Mononuclear cell (primary cell): ENCODE data around the gene TMEM200A. TPM values are rescaled to one million over a fixed set of nuclear protein-coding genes. Genes with fewer than 3 reads are reported as not detected.

Source experiments
- H3K27me3 ChIP-seq: 2 replicates; pipeline ENCODE4 v1.6.0; 2011; ENCODE audit warnings: low read length, control low read depth; ENCODE audit not compliant: insufficient read depth
- H3K4me1 ChIP-seq: 2 replicates; pipeline ENCODE4 v1.5.1; 2011; ENCODE audit warnings: mild to moderate bottlenecking, low read length, control low read depth; ENCODE audit not compliant: insufficient read depth
- H3K4me3 ChIP-seq: 2 replicates; pipeline ENCODE4 v1.5.1; 2011; ENCODE audit warnings: mild to moderate bottlenecking, low read length, moderate library complexity
- H3K9me3 ChIP-seq: 2 replicates; pipeline ENCODE4 v1.5.1; 2011; ENCODE audit warnings: low read depth, mild to moderate bottlenecking, control low read depth, low read length
- total RNA-seq: library from RNA; depleted of rRNA; stranded (reverse); fragments of >200 nt; gene quantifications from one replicate; pipeline ENCODE4 v1.2.3, GENCODE V29; 2012

Gene TMEM200A
- total RNA-seq, 1 donor: 0.63 TPM

DNA sequence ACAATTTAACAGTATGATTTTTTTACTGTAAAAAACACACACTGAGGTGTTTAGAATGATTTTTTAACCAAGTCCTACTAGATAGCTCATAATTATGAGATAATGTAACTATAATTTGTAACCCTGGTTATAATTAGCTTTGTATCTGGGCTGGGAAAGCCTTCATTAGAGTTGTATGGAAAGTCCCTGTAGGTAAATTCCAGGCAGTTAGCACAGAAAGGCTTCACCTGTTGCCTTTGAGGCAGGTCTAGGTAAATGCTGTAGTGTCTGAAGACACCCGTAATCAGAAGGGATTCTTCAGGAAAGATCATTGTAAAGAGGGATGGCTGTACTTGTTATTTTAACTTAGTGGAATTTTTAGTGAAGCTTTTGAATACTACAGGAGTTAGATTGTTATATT is 1.9 kb downstream of the TMEM200A start:
- H3K4me1 ChIP-seq: peaks cover 13% of the 10 kb centered on the region
- H3K9me3 ChIP-seq: no peaks in the 10 kb centered on the region
- peaks cover 47% of the 10 kb centered on the region for H3K27me3 ChIP-seq
- H3K4me3 ChIP-seq: no peak overlapping the region

DNA sequence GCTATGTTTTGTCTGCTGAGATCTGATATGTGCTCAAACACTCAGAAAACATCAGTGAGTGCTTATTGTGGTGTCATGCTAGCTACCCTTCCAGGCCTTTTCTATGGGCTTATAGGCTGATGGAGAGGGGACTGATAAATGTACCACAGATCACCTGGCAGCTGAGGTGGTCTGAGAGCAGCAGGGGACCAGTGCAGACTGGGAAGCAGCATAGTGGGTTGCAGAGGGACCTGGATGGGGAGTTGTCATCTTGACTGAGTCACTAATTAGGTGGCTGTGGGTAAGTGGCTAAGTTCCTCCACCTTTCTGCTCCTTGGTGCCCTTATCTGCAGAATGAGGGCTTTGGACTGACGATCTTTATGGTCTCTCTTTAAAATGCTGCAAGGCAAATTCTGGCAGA is 2.8 kb downstream of the TMEM200A start:
- H3K9me3 ChIP-seq: no peaks in the 10 kb centered on the region
- H3K27me3 ChIP-seq: peaks cover 44% of the 10 kb centered on the region
- H3K4me1 ChIP-seq: peaks cover 13% of the 10 kb centered on the region
- no peak overlapping the region for H3K4me3 ChIP-seq

DNA sequence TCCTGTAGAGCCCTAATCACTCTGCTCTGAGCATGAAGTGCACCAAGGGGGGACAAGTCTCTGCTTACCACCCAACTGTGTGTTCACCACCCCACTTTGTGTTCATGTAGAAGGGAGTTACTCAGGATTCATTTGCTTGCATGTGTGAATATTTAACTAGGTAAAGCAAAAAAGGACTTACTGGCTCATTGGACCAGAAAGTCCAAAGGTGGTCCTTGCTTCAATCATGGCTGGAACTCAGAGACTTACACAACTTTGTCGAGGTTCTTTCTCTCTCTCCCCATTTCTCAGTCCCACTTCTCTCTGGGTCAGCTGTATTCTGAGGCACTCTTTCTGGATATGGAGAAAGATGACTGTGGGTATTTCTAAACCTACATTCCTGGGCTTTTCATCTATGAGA is 4.0 kb downstream of the TMEM200A start:
- Histone ChIP-seq H3K27me3 (peaks cover 32% of the 10 kb centered on the region), H3K4me3 (no peak overlapping the region), H3K4me1 (peaks cover 11% of the 10 kb centered on the region), H3K9me3 (no peaks in the 10 kb centered on the region)

DNA sequence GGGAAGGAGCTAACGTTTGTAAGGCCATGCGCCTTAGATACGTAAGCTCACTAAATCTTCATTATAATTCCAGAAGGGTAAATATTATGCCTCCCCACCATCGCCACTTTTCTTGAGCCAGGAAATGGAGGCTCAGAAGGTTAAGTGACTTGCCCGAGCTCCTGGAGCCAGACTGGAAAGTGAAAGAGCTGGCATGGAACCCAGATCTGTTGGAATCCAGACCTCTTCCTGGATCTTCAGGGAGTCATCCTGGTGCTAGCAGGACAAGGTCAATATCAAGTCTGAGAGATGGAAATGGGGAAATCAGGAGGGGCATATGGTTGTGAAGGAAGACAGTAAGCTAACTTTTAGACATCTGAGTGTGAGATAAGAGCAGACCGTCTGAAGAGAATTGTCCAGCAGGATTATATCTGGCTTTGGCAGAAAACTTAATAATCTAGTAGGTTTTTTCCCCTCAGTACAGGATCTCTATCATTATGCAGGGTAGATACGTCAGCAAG is 6.2 kb downstream of the TMEM200A start:
- no peaks in the 10 kb centered on the region for H3K9me3 ChIP-seq
- no peaks in the 10 kb centered on the region for H3K4me1 ChIP-seq
- H3K4me3 ChIP-seq: no peak overlapping the region
- peaks cover 16% of the 10 kb centered on the region for H3K27me3 ChIP-seq

DNA sequence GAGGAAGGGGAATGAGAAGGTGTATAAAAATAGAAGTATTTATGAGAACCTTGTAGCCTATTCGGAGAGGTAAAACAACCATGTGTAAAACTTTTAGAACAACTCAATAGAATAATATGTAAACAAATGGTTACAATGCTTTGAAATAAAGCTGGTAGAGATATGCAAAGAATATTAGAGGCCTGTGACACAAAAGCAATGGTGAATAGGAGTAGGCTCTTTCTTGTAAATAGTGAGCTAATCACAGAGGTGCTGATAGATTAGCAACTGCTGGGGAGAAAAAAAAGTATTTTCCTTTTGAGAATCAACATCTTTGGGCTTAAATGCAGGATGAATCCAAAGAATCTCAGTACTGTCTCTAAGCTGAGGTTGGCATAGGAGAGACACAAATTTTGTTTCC is 7.0 kb downstream of the TMEM200A start:
- Histone ChIP-seq H3K9me3 (no peaks in the 10 kb centered on the region), H3K4me1 (no peaks in the 10 kb centered on the region), H3K27me3 (peaks cover 11% of the 10 kb centered on the region), H3K4me3 (no peak overlapping the region)

DNA sequence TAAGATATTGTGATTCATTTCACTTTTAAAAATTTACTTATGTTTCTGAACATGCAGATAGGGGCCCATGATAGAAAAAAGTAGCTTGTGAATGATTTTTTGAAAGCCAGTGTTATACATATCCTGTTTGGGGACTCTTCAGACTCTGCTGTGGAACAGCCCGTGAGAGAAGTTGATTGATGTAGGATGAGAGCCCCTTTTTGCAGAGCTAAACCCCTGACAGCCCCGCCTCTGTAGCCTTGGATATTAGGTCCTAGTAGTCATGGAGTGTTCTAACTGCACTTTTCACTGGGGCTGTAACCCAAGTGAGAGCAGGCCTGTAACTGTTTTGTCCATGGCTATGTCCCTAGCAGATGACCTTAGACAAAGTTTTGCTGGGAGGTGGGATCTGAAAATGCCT is 8.2 kb downstream of the TMEM200A start:
- H3K9me3 ChIP-seq: no peaks in the 10 kb centered on the region

DNA sequence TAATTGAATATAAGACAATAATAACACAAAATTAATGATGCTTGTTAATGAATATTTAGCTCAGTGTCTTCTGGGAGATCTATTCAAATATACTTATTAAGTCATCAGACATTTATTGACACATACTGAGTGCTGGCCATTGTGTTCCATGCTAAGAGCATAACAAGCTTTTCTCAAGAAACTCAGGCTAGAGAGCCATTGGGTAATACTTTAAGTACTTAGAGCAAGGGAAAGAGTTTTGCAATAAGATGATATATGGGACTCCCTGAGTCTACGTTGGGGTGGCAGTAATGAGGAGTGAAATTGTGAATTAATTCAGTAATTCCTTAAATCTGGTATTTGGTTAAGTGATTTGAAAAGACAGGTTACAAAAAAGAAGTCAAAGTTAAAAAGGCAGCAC is 11.1 kb downstream of the TMEM200A start:
- H3K4me1 ChIP-seq: peaks cover 7% of the 10 kb centered on the region
- H3K9me3 ChIP-seq: no peaks in the 10 kb centered on the region
- no peak overlapping the region for H3K4me3 ChIP-seq
- no peaks in the 10 kb centered on the region for H3K27me3 ChIP-seq

More for the DNA sequence above, 8.2 kb downstream of the TMEM200A start:
- no peak overlapping the region for H3K4me3 ChIP-seq
- peaks cover 3% of the 10 kb centered on the region for H3K27me3 ChIP-seq
- no peaks in the 10 kb centered on the region for H3K4me1 ChIP-seq

DNA sequence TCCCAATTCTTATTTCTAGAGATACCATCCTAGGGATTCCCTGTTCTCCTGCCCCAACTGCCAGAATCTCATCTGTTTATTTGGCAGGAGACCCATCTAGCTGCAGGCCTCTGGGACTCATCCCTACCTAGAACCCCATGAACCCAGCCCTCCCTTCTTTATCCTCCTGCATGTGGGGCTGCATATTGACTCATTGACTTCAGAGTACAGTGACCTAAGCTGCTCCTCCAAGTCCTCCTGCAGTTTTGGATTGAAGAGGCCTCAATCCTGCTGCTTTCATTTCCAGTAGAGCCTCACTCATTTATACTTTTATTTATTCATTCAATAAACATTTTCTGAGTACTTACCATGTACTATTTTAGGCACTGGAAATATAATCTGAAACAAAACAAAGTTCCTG is 11.6 kb downstream of the TMEM200A start:
- Histone ChIP-seq H3K4me1 (peaks cover 11% of the 10 kb centered on the region), H3K27me3 (no peaks in the 10 kb centered on the region), H3K9me3 (no peaks in the 10 kb centered on the region), H3K4me3 (no peak overlapping the region)

DNA sequence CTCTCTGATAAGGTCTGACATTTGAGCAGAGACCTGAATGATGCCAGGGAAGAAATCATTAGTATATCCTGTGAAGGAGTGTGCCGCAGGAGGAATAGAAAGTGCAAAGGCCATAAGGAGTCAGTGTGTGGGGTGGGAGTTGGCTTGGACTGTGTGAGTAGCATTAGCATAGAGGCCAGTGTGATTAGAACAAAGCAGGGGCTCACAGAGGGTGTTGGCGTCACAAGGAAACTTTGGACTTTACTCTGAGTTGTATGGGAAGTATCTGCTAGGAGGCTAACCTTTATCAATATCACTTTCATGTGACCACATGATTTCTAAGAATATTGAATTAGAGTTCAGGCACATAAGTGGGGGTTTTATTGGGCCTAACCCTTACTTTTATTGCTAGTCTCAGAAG is 12.1 kb downstream of the TMEM200A start:
- H3K9me3 ChIP-seq: no peaks in the 10 kb centered on the region
- H3K4me1 ChIP-seq: peaks cover 11% of the 10 kb centered on the region
- H3K27me3 ChIP-seq: no peaks in the 10 kb centered on the region
- no peak overlapping the region for H3K4me3 ChIP-seq

DNA sequence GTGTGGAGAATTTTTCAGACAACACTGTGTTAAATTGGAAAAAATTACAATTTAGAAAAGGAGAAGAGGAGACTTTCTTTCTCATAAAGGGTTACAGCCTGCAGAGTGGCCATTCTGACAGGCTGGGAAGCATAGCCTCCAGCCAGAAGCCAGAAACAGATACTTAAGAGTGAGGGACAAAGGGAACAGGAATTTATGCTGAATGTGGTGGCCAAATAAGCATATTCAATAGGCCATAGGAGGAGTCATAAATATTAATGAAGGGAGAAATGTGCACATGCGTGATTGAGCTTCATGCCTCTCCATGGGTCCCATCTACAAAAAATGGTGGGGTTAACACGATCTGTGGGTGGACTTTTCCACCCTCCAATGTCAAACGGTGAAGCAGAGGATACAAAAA is 13.4 kb downstream of the TMEM200A start:
- Histone ChIP-seq H3K27me3 (no peaks in the 10 kb centered on the region), H3K4me3 (no peak overlapping the region), H3K4me1 (peaks cover 11% of the 10 kb centered on the region), H3K9me3 (no peaks in the 10 kb centered on the region)

DNA sequence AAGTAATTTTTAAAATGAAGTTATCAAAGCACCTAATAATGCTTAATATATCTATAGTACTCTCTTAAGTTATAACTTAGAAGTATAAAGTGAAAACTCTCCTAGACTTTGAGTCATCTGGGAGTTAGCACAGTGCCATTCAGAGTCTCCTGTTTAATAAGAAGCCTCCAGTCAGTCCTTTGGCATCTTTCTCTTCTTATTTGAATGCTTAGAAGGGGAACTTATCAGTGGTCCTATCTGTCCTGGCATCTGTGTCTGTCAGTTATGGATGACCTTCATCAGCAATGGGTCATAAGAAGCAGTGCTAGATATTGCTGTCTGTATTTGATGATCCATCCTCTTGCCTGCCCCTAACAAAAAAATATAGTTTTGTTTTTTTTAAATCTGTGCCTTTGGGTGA is 15.2 kb downstream of the TMEM200A start:
- peaks cover 11% of the 10 kb centered on the region for H3K4me1 ChIP-seq
- H3K4me3 ChIP-seq: no peak overlapping the region

DNA sequence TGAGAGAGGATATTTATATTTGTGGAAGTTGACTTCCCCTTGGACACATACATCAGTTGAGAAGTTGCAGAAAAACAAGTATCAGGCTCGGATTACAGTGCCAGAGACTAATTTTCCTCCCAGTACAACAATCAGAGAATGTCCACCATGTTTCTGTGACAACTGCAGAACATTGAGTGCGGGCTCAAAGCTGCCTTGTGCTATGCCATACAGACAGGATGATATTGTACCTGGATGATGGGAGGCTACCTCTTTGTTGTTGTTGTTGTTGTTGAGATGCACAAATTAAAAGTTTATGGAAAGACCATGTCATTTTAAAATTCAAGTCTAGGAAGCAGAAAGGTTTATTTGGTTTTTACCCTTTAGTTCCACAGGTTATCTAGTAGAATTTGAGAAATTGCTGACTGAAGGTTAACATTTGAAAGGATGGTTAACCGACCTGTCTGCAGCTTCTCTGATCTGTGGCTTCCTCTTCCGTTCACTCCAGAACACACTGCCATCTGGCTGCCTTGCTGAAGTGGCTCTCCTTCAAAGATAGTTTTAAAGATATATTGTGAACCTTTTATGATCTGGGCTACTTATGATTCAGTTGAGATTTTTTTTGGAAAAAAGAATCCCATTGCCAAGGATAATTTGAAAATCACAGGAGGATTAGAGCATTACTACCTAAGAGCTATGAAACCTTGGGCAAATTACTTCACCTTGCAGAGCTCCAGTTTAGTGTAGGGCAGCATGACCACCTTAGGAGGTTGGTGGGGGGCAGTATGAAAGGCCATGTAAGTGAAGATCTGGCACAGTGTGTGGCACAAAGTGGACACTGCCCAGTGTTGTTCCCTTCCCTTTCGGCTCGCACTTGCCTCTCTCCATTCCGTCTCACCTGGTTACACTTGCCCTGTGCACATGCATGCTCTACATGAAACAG is 15.9 kb downstream of the TMEM200A start:
- no peak overlapping the region for H3K4me3 ChIP-seq
- peaks cover 11% of the 10 kb centered on the region for H3K4me1 ChIP-seq
- H3K9me3 ChIP-seq: no peaks in the 10 kb centered on the region

More for the DNA sequence above, 15.2 kb downstream of the TMEM200A start:
- Histone ChIP-seq H3K27me3 (no peaks in the 10 kb centered on the region), H3K9me3 (no peaks in the 10 kb centered on the region)

DNA sequence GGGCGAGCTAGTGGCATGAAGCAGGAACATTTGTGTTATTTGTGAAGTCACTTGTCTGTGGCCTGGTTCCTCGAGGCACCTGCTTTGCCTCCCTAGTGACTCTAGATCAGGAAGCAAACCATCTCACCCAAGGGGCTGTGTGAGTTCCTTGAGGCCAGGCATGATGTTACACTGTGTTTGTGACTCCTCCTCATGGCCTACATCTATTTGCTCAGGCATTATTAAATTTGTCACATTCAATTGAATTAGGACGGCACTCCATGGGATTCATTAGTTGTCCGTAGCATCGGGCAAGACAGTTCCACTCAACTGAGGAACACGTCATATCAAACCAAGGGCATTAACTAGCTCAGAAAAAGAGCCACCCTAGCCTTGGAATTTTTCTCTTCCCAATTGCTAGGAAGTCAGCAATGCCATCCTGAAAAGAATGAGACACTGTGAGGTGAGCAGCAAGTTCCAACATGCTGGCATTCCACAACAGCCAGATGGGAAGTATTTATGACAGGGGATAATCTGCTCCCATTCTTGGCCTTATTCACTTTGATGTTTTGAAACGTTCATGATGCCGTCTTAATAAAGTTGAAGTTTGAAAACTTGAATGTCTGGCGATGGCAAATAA is 17.2 kb downstream of the TMEM200A start:
- Histone ChIP-seq H3K4me3 (no peak overlapping the region), H3K4me1 (peaks cover 11% of the 10 kb centered on the region), H3K27me3 (no peaks in the 10 kb centered on the region), H3K9me3 (no peaks in the 10 kb centered on the region)

More for the DNA sequence above, 15.9 kb downstream of the TMEM200A start:
- no peaks in the 10 kb centered on the region for H3K27me3 ChIP-seq

DNA sequence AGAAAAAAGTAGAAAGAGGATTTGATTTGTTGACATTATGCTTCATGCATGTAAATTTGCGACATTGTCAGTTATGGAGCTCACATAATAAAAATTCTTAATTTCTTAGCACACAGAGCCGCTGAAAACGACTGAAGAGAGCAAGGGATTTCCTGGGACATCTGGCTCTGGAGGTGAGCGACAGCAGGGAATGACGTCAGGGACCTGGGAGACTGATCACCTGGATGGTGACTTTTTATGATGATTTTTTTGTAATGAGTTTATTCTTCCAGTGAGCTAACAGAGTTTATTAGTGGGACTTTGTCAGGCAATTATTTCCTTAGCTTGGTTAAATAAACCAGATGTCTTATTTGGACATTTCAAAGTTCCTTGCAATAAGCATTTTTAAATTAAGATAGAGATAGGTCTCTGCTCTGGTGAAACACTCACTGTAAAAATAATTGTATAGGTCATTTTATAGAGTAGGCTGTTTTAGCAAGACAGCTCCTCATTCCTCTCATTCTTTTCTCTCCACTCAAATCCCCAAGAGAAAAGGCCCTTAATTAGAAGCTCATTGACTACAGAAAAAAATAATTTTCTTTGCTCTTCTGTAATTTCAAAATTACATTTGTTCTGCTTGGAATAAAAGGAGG is 19.4 kb downstream of the TMEM200A start:
- H3K4me3 ChIP-seq: no peak overlapping the region
- no peaks in the 10 kb centered on the region for H3K27me3 ChIP-seq
- peaks cover 11% of the 10 kb centered on the region for H3K4me1 ChIP-seq
- no peaks in the 10 kb centered on the region for H3K9me3 ChIP-seq

DNA sequence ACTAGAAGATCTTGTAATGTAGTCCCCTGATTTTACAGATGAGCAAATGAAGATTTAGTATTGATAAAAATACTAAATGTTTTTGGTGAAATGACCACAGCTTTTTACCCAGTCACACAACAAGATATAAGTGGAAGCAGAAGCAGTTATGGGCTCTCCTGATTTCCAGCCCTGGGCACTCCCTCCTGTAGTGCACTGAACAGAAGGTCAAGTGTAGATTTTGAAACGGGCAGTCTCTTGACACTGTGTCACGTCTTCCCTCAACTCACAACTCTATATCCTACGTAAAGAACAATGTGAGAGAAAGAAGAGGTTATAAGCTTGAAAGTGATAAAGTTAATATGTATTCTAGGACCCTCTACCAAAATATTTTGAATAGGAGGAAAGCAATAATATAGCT is 23.3 kb downstream of the TMEM200A start:
- H3K4me3 ChIP-seq: no peak overlapping the region
- no peaks in the 10 kb centered on the region for H3K9me3 ChIP-seq
- no peaks in the 10 kb centered on the region for H3K4me1 ChIP-seq
- no peaks in the 10 kb centered on the region for H3K27me3 ChIP-seq
